MM.1S (cell line): ENCODE data around the gene SPOCK3.

Experiments used
- DNase-seq: peaks from one replicate; pipeline ENCODE4 v3.0.0-alpha.2; 2015
- H2AFZ ChIP-seq: fragments of 300-600 bp; sonication (generic); 2 replicates; pipeline ENCODE4 v1.6.0; 2016; ENCODE audit warnings: antibody characterized with exemption, low read length
- H3F3A ChIP-seq: fragments of 300-600 bp; sonication (generic); 2 replicates; pipeline ENCODE4 v1.6.1; 2016; ENCODE audit warnings: mild to moderate bottlenecking, antibody characterized with exemption, low read length, moderate library complexity, mixed read lengths; ENCODE audit not compliant: insufficient read depth
- H3K27ac ChIP-seq: fragments of 300-600 bp; sonication (generic); 2 replicates; pipeline ENCODE4 v1.5.1; 2016; ENCODE audit warnings: mild to moderate bottlenecking, low read length
- H3K27me3 ChIP-seq: fragments of 300-600 bp; sonication (generic); replicated peaks from 2 replicates; pipeline ENCODE4 v1.6.0; 2016; ENCODE audit warnings: low read length; ENCODE audit not compliant: insufficient read depth
- H3K36me3 ChIP-seq: fragments of 300-600 bp; sonication (generic); replicated peaks from 2 replicates; pipeline ENCODE4 v1.6.1; 2016; ENCODE audit warnings: mild to moderate bottlenecking, low read length, mixed read lengths; ENCODE audit not compliant: insufficient read depth
- H3K4me1 ChIP-seq: fragments of 300-600 bp; sonication (generic); 2 replicates; pipeline ENCODE4 v1.6.1; 2016; ENCODE audit warnings: low read length, mixed read lengths
- H3K4me2 ChIP-seq: fragments of 300-600 bp; sonication (generic); 2 replicates; pipeline ENCODE4 v1.6.0; 2016; ENCODE audit warnings: low read depth, low read length
- H3K4me3 ChIP-seq: fragments of 300-600 bp; sonication (generic); 2 replicates; pipeline ENCODE4 v1.5.1; 2016; ENCODE audit warnings: low read length, mixed read lengths
- H3K79me2 ChIP-seq: fragments of 300-600 bp; sonication (generic); 2 replicates; pipeline ENCODE4 v1.6.1; 2016; ENCODE audit warnings: mixed run types, low read length, mixed read lengths
- H3K9ac ChIP-seq: fragments of 300-600 bp; sonication (generic); 2 replicates; pipeline ENCODE4 v1.6.1; 2016; ENCODE audit warnings: low read length, mixed read lengths
- H3K9me2 ChIP-seq: fragments of 300-600 bp; sonication (generic); replicated peaks from 2 replicates; pipeline ENCODE4 v1.6.1; 2016; ENCODE audit warnings: mild to moderate bottlenecking, low read length, mixed read lengths; ENCODE audit not compliant: insufficient read depth
- H3K9me3 ChIP-seq: fragments of 300-600 bp; sonication (generic); replicated peaks from 2 replicates; pipeline ENCODE4 v1.6.1; 2016; ENCODE audit warnings: mild to moderate bottlenecking, low read length, mixed read lengths; ENCODE audit not compliant: insufficient read depth
- H4K20me1 ChIP-seq: fragments of 300-600 bp; sonication (generic); 2 replicates; pipeline ENCODE4 v1.6.1; 2016; ENCODE audit warnings: mild to moderate bottlenecking, low read length, moderate library complexity, mixed read lengths; ENCODE audit not compliant: insufficient read depth
- CTCF ChIP-seq: fragments of 300-600 bp; sonication (generic); IDR thresholded peaks from 2 replicates; pipeline ENCODE4 v1.5.1; 2016; ENCODE audit warnings: antibody characterized with exemption, low read length, mixed read lengths
- EZH2 ChIP-seq: fragments of 300-600 bp; sonication (generic); optimal IDR thresholded peaks from 2 replicates; pipeline ENCODE3; 2017; ENCODE audit warnings: low read depth, mild to moderate bottlenecking, antibody characterized with exemption, low read length, mixed read lengths
- EZH2phosphoT487 ChIP-seq: fragments of 300-600 bp; sonication (generic); IDR thresholded peaks from 2 replicates; pipeline ENCODE4 v1.6.1; 2018; ENCODE audit warnings: antibody characterized with exemption, low read length

The SPOCK3 gene

GRCh38 chr4:167109859-167110258 lies 124.4 kb downstream of the SPOCK3 start:
- no peak overlapping the region for H2AFZ ChIP-seq
- DNase-seq, result no peak
- no peaks in the 10 kb centered on the region; the same call in 1 of the 2 replicates for H4K20me1 ChIP-seq
- H3F3A ChIP-seq, result no peaks in the 10 kb centered on the region
- no peaks in the 10 kb centered on the region for H3K27me3 ChIP-seq
- no peaks in the 10 kb centered on the region for H3K36me3 ChIP-seq
- H3K9ac ChIP-seq, result no peak overlapping the region
- no peaks in the 10 kb centered on the region for H3K9me2 ChIP-seq
- H3K4me1 ChIP-seq, result no peaks in the 10 kb centered on the region
- H3K27ac ChIP-seq, result no peak overlapping the region
- H3K4me3 ChIP-seq, result no peak overlapping the region
- TF ChIP-seq EZH2phosphoT487, result no peak
- TF ChIP-seq CTCF, result no peak
- TF ChIP-seq EZH2, result no peak
- H3K79me2 ChIP-seq, result no peaks in the 10 kb centered on the region
- no peak overlapping the region for H3K4me2 ChIP-seq
- H3K9me3 ChIP-seq, result no peaks in the 10 kb centered on the region

DNA sequence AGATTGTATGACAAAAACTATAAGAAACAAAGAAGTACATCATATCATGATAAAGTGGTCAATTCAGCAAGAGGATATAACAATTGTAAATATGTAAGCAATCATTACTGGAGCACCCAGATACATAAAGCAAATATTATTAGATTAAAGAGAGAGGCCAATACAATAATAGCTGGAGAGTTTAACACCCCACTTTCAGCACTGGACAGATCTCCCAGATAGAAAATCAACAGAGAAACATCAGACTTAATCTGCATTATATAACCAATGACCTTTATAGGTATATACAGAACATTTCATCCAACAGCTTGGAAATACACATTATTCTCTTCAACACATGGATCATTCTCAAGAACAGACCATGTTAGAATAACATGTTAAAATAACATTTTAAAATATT lies 128.4 kb downstream of the SPOCK3 start:
- H3K4me1 ChIP-seq, result no peaks in the 10 kb centered on the region
- H3K4me2 ChIP-seq, result no peak overlapping the region
- H3K9ac ChIP-seq, result no peak overlapping the region
- H3K4me3 ChIP-seq, result no peak overlapping the region
- no peaks in the 10 kb centered on the region for H3K9me2 ChIP-seq
- no peaks in the 10 kb centered on the region; the same call in 1 of the 2 replicates for H4K20me1 ChIP-seq
- no peak overlapping the region for H3K27ac ChIP-seq
- no peaks in the 10 kb centered on the region for H3K36me3 ChIP-seq
- H3K9me3 ChIP-seq, result no peaks in the 10 kb centered on the region
- H2AFZ ChIP-seq, result no peak overlapping the region
- H3K79me2 ChIP-seq, result no peaks in the 10 kb centered on the region
- no peaks in the 10 kb centered on the region for H3F3A ChIP-seq
- no peak for TF ChIP-seq CTCF
- no peak for TF ChIP-seq EZH2
- no peak for TF ChIP-seq EZH2phosphoT487
- DNase-seq, result no peak
- peaks cover 4% of the 10 kb centered on the region; the same call in 1 of the 2 replicates for H3K27me3 ChIP-seq

GRCh38 chr4:167102475-167102874 lies 131.8 kb downstream of the SPOCK3 start:
- Histone ChIP-seq H3F3A (no peaks in the 10 kb centered on the region; the same call in 1 of the 2 replicates), H3K9me2 (no peaks in the 10 kb centered on the region), H3K4me3 (no peak overlapping the region), H3K27ac (no peak overlapping the region), H3K4me2 (no peak overlapping the region), H3K79me2 (no peaks in the 10 kb centered on the region), H3K4me1 (no peaks in the 10 kb centered on the region), H4K20me1 (no peaks in the 10 kb centered on the region; the same call in 1 of the 2 replicates), H3K36me3 (no peaks in the 10 kb centered on the region), H3K9ac (no peak overlapping the region), H3K27me3 (peaks cover 15% of the 10 kb centered on the region), H2AFZ (no peak overlapping the region), H3K9me3 (no peaks in the 10 kb centered on the region)
- TF ChIP-seq EZH2, result no peak
- no peak for TF ChIP-seq EZH2phosphoT487
- no peak for TF ChIP-seq CTCF
- DNase-seq, result no peak
